ENCODE data around the gene GNB4.

The GNB4 gene

GRCh38 chr3:179451265-179452175 is at the start of gene GNB4:
TSS of gene GNB4 (minus strand) at chr3:179451470. CDS start at chr3:179426200, 25,270 bp downstream.
- DNase-seq (ENCODE audit: low read depth in 3 of 3), result peak in 2 of 3 experiments; percentile 10 to 18

- no peak for DNase-seq (ENCODE audit: low read depth in 3 of 3)
Measured at GRCh38 chr3:179495483-179495882, 44.2 kb upstream of the GNB4 start.

DNA sequence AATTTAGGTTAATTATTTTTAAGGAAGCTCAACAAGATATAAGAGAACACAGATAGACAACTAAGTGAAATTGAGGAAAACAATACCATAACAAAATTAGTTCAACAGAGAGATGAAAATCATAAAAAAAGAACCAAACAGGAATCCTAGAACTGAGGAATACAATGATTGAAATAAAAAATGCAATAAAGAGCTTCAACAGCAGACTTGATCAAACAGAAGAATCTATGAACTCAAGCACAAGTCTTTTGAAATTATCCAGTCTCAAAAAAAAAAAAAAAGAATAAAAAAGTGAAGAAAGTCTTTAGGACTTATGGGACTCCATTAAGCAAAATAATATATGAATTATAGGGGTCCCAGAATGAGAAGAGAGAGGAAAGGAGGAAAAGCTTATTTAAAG is 42.0 kb upstream of the GNB4 start:
- no peak for DNase-seq (ENCODE audit: low read depth in 3 of 3)

- DNase-seq (ENCODE audit: low read depth in 3 of 3), result no peak
Measured at GRCh38 chr3:179488213-179488612, 36.9 kb upstream of the GNB4 start.

GRCh38 chr3:179486806-179487205 is 35.5 kb upstream of the GNB4 start:
- DNase-seq (ENCODE audit: low read depth in 3 of 3), result no peak

DNA sequence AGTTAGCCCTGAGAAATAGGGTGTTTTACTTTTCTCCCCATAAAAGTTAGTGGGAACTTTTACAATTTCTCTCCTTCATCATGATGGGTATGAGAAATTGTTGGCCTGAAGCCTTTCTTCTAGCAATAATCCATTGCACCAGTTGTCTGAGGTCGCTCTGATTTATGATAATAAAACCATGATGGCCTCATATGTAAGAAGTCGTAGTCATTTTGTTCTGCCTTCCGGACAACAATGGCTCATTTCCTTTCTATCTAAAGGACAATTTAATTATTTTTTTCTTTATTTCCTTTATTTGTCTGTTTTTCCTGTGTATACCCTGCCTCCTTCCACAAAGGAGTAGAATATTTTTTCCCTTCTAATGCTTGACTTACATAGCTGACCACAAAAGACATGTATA is 31.6 kb upstream of the GNB4 start:
- no peak for DNase-seq (ENCODE audit: low read depth in 3 of 3)

DNA sequence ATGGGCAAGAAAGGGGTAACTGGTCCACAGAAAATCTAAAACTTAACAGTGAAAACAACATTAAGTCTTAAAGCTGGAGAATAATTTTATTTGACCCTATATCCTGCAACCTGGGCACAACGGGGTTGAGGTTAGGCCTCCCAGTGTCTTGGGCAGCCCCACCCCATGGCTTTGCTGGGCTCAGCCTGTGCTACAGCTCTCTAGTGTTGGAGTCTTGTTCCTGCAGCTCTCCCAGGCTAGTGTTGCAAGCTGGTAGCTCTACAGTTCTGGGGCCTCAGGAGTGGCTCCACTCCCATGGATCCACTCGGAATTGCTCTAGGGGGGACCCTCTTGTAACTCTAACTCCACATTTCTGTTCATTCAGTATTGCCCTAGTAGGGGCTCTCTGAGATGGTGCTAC is 24.9 kb upstream of the GNB4 start:
- DNase-seq (ENCODE audit: low read depth in 3 of 3), result no peak

- no peak for DNase-seq (ENCODE audit: low read depth in 3 of 3)
Measured at GRCh38 chr3:179474480-179474879, 23.2 kb upstream of the GNB4 start.

DNA sequence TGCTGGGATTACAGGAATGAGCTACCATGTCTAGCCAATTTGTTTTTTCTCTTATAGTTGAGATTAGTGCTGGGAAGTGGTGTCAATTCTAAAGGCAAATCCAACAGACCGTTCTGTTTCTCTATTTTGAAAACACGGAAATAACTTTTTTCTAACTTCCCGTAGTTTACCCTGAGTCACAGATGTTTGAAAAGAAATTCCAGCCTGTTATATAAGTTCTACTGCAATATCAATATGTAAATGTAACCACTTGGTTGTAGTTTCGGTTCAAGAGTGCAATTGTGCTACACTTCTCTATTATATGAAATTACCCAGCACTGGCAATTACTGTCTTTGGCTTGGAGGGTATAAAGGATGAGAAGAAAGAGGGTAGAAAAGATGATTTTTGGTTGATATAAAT is 22.3 kb upstream of the GNB4 start:
- no peak for DNase-seq (ENCODE audit: low read depth in 3 of 3)

GRCh38 chr3:179464323-179465092 is 13.2 kb upstream of the GNB4 start:
- no peak for DNase-seq (ENCODE audit: low read depth in 3 of 3)

- no peak for DNase-seq (ENCODE audit: low read depth in 3 of 3)
Measured at GRCh38 chr3:179463319-179463718, 12.0 kb upstream of the GNB4 start.

DNA sequence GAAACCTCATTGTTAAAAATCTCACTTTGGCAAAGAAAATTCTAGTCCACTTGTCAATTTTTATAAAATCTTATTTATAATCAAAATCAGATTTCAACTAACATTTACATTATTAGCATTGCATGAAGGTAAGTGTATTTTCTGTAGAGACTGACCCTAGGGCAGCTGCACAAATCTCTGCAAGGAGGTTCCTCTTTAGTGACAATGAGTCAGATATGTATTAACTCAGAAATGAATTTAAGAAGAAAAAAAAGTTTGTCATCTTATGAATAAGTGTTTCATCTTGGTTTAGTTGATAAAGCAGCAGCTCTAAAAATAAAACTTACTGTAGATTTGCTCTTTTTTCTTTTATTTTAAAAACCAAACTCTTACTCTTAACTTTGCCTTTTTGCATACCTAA is 9.0 kb upstream of the GNB4 start:
- no peak for DNase-seq (ENCODE audit: low read depth in 3 of 3)

DNA sequence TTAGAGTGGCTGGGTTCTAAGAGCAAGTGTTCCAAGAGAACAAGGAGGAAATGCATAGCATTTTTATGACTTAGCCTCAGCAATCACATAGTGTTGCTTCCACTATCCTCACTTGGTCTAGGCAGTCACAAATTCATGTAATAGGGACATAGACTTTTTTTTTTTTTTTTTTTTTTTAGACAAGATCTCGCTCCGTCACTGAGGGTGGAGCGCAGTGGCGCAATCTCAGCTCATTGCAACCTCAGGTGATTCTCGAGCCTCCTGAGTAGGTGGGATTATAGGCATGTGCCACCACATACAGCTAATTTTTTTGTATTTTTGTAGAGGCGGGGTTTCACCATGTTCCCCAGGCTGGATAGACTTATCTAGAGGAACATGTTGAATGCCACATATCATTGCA is 4.7 kb upstream of the GNB4 start:
- no peak for DNase-seq (ENCODE audit: low read depth in 3 of 3)

DNA sequence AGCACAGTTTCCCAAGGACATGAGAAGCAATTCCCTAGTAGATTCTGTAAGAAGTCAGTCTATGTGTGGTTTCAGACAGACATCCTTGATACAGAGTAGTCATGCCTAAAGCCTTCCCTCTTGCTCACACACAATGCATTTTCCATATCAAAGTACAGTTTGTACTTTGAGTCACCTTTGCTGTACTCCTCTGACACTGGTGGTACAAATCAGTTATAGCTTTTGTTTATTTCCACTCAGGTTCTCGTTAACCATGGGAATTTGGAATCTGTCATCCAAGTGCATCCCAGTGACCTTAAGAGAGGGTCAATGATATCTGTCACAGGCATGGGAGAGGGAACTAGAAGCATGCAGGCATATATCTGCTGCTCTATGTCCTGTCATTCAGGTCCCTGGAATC is 3.6 kb upstream of the GNB4 start:
- no peak for DNase-seq (ENCODE audit: low read depth in 3 of 3)

GRCh38 chr3:179453967-179454366 is 2.7 kb upstream of the GNB4 start:
- no peak for DNase-seq (ENCODE audit: low read depth in 3 of 3)

GRCh38 chr3:179452872-179453271 is 1.6 kb upstream of the GNB4 start:
- DNase-seq (ENCODE audit: low read depth in 3 of 3), result no peak

GRCh38 chr3:179452176-179452564 is 900 bp upstream of the GNB4 start:
- no peak for DNase-seq (ENCODE audit: low read depth in 3 of 3)

DNA sequence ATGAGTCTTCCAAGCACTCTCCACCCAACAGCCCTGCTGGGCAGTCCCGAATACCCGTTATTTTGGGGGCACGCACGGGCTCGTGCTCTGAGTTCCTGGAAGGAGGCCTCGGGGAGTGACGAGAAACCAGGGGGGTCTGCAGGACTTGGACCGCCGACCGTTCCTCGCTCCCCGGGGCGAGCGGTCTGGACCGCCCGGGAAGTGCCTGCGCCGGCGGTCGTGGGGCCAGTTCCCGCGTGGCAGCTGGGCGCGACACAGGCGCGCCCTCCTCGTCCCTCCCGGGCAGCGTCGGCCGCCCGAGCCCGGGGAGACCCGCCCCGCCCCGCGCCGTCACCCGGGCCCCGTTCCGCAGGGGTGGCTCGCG is 387 bp downstream of the GNB4 start:
- no peak for DNase-seq (ENCODE audit: low read depth in 3 of 3)

DNA sequence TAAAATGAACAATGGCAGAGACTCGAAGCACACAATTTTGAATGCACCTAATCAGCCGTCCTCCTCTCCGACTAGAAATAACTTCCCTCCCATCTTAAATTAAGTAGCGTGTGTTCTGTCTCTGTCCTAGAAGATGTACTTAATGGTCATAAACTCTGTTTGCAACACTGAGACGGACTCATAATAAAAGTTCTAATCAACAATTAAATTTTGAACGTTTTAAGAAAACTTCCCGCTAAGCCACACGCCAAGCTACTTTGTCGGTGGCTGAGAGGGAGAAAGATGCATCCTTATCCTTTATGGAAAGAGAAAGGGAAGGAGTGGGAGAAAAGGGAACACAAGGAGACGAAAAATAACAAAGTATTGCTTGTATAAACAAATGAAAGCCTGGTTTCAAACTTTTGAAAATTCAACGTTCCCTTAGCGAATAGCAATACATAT is 989 bp downstream of the GNB4 start:
- DNase-seq (ENCODE audit: low read depth in 3 of 3), result no peak

DNA sequence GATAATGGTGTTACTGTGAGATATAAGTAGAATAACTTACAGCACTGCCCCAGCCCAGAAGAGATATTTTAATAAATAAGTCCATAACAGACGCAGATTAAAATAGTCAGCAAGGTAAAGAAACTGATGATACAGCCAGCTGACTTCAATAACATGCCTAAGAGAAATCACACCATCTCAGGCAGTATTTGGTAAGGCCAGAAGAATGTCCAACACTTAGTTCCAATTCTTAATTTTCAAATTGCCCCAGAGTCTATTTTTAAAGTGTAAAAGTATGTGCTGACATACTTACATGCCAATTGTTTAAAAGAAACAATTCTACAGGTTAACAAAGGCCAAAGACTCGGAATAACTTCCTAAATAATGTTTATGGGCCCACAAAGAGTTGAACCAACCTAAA is 1.6 kb downstream of the GNB4 start:
- no peak for DNase-seq (ENCODE audit: low read depth in 3 of 3)

DNA sequence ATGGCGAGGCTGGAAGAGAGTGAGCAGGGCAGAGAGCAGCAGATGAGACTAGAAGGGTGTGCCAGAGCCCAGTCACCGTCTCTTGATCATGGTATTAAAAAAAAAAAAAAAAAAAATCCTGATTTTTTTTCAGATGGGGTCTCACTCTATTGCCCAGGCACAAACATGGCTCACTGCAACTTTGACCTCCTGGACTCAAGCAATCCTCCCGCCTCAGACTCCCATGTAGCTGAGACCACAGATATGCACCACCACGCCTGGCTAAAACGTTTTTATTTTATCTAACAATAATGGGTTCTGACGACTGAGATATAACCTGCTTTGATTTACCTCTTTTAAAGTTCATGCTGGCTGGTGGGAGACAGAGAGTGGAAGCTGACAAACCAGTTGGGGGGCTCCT is 4.0 kb downstream of the GNB4 start:
- DNase-seq (ENCODE audit: low read depth in 3 of 3), result no peak

GRCh38 chr3:179446501-179446900 is 4.8 kb downstream of the GNB4 start:
- no peak for DNase-seq (ENCODE audit: low read depth in 3 of 3)

- DNase-seq (ENCODE audit: low read depth in 3 of 3), result no peak
Measured at GRCh38 chr3:179438841-179439240, 12.4 kb downstream of the GNB4 start.

Data from stimulated activated CD4-positive, alpha-beta T cell treated with anti-CD3 and anti-CD28 coated beads, TNF-alpha, amount 100 ng/mL, for 4 hours (primary cell).